ENCODE results near the gene TRPM7. TPM values are rescaled to one million over a fixed set of nuclear protein-coding genes. Genes with fewer than 3 reads are reported as not detected.
A peak's percentile ranks its signal among the peaks of the same experiment; 100 is the strongest.

TRPM7 gene
- total and polyA plus RNA-seq, 9 of the 15 experiments (the other 6 are each of a cell fraction or from before 2014, with no cell fraction given): 12.3 to 59.2 (median 31.5) TPM

- 0 out of 2 replicates have a peak, but pooled peaks have one; percentile 78 for TF ChIP-seq ZNF609 (CRISPR knock-in tag; IDR thresholded peaks at IDR 0.05; ENCODE audit: borderline replicate concordance)
- TF ChIP-seq TEAD1 (CRISPR knock-in tag; IDR thresholded peaks at IDR 0.05): peak; percentile 52 to 81; a peak in 3 of 4 replicates
- no peak for TF ChIP-seq HNRNPK (IDR thresholded peaks at IDR 0.05; ENCODE audit: low read depth, low read length, poor library complexity, severe bottlenecking)
- no peak for TF ChIP-seq LEF1 (IDR thresholded peaks at IDR 0.05)
- TF ChIP-seq FOSL1 (tag; conservative IDR thresholded peaks at IDR 0.05): peak; percentile 57; the same call in 1 of the 2 replicates
- TF ChIP-seq MED1 (CRISPR knock-in tag; IDR thresholded peaks at IDR 0.05; ENCODE audit: borderline replicate concordance): no peak
- TF ChIP-seq TRIM24 (IDR thresholded peaks at IDR 0.05): no peak
- TF ChIP-seq POLR2B (IDR thresholded peaks at IDR 0.05; ENCODE audit: low read depth, partially characterized antibody): peak; percentile 84
- TF ChIP-seq ZBTB26 (CRISPR knock-in tag; IDR thresholded peaks at IDR 0.05): peak; percentile 72; the same call in 1 of the 2 replicates
- no peak for TF ChIP-seq DDX20 (tag; IDR thresholded peaks at IDR 0.05; ENCODE audit: low read depth)
- peak; percentile 65 for TF ChIP-seq ARID4B (CRISPR knock-in tag; IDR thresholded peaks at IDR 0.05)
- no peak for TF ChIP-seq MEF2D (tag; conservative IDR thresholded peaks at IDR 0.05; ENCODE audit: low read depth)
- TF ChIP-seq SIN3A (IDR thresholded peaks at IDR 0.05; ENCODE audit: borderline replicate concordance in 2 of 2, control insufficient read depth in 1 of 2, low read depth in 2 of 2, low read length in 2 of 2): peak; percentile 43 to 86
- TF ChIP-seq POLR2H (tag; IDR thresholded peaks at IDR 0.05; ENCODE audit: low read depth): peak; percentile 77
These were observed at the start of gene TRPM7 (continued) for GRCh38 chr15:50686469-50687301.
